GM23338 (cell line): Measurements from ENCODE around the gene RAB11FIP4. TPM values are rescaled to one million over a fixed set of nuclear protein-coding genes. Genes with fewer than 3 reads are reported as not detected.

ENCODE experiments used
- ATAC-seq: fragments of 200-7000 bp; cut with Tn5 transposase; 3 replicates; pipeline ENCODE4 v1.9.1; 2020
- DNase-seq: peaks from one replicate; pipeline ENCODE4 v3.0.0-alpha.2; 2015; ENCODE audit warnings: low spot score
- H2AFZ ChIP-seq: fragments of 200-600 bp; sonication (generic); 2 replicates; pipeline ENCODE4 v1.8.0; 2016; ENCODE audit warnings: antibody characterized with exemption, mild to moderate bottlenecking, moderate library complexity
- H3F3A ChIP-seq: fragments of 200-600 bp; sonication (generic); replicated peaks from 2 replicates; pipeline ENCODE4 v1.8.0; 2017; ENCODE audit warnings: antibody characterized with exemption, mixed run types, low read depth
- H3K27ac ChIP-seq: fragments of 200-600 bp; sonication (generic); 2 replicates; pipeline ENCODE4 v1.6.1; 2016; ENCODE audit warnings: low read depth
- H3K27me3 ChIP-seq: fragments of 200-600 bp; sonication (generic); 2 replicates; pipeline ENCODE4 v1.8.0; 2016; ENCODE audit warnings: mild to moderate bottlenecking, mixed run types, moderate library complexity; ENCODE audit not compliant: insufficient read depth
- H3K36me3 ChIP-seq: fragments of 200-600 bp; sonication (generic); 2 replicates; pipeline ENCODE4 v1.8.0; 2016; ENCODE audit warnings: mild to moderate bottlenecking; ENCODE audit not compliant: insufficient read depth
- H3K4me1 ChIP-seq: fragments of 200-600 bp; sonication (generic); 2 replicates; pipeline ENCODE4 v1.8.0; 2016; ENCODE audit warnings: mild to moderate bottlenecking, moderate library complexity; ENCODE audit not compliant: insufficient read depth
- H3K4me2 ChIP-seq: fragments of 200-600 bp; sonication (generic); 2 replicates; pipeline ENCODE4 v1.7.1; 2017; ENCODE audit warnings: mixed run types
- H3K4me3 ChIP-seq: fragments of 200-600 bp; sonication (generic); 2 replicates; pipeline ENCODE4 v1.6.1; 2016; ENCODE audit warnings: mixed run types
- H3K79me2 ChIP-seq: fragments of 200-600 bp; sonication (generic); replicated peaks from 2 replicates; pipeline ENCODE4 v1.8.0; 2017; ENCODE audit warnings: mild to moderate bottlenecking; ENCODE audit not compliant: insufficient read depth
- H3K9me2 ChIP-seq: fragments of 200-600 bp; sonication (generic); 2 replicates; pipeline ENCODE4 v1.8.0; 2017; ENCODE audit not compliant: insufficient read depth
- H4K20me1 ChIP-seq: fragments of 200-600 bp; sonication (generic); replicated peaks from 2 replicates; pipeline ENCODE4 v1.8.0; 2017; ENCODE audit warnings: mild to moderate bottlenecking; ENCODE audit not compliant: insufficient read depth
- H3K27ac Mint-ChIP-seq: 2 replicates; pipeline ENCODE4 v1.8.0; 2020; ENCODE audit warnings: inconsistent platforms, mild to moderate bottlenecking, moderate library complexity, mixed read lengths
- H3K27me3 Mint-ChIP-seq: 3 replicates; pipeline ENCODE4 v1.8.0; 2022; ENCODE audit warnings: low read depth, mild to moderate bottlenecking, moderate library complexity, mixed read lengths, inconsistent platforms; ENCODE audit not compliant: insufficient read depth, poor library complexity
- H3K36me3 Mint-ChIP-seq: 3 replicates; pipeline ENCODE4 v1.8.0; 2021; ENCODE audit warnings: low read depth, mild to moderate bottlenecking, inconsistent platforms, moderate library complexity, mixed read lengths
- H3K4me1 Mint-ChIP-seq: 3 replicates; pipeline ENCODE4 v1.8.0; 2020; ENCODE audit warnings: mild to moderate bottlenecking, inconsistent platforms, mixed read lengths
- H3K4me3 Mint-ChIP-seq: 3 replicates; pipeline ENCODE4 v1.8.0; 2021; ENCODE audit warnings: moderate library complexity, mild to moderate bottlenecking, inconsistent platforms, mixed read lengths
- H3K9me3 Mint-ChIP-seq: 3 replicates; pipeline ENCODE4 v1.8.0; 2020; ENCODE audit warnings: moderate library complexity, mild to moderate bottlenecking, inconsistent platforms, mixed read lengths
- CREB1 ChIP-seq: fragments of 250-450 bp; sonication (Bioruptor Pico); IDR thresholded peaks from 2 replicates; pipeline ENCODE4 v1.5.0; 2020; ENCODE audit warnings: low read depth, mild to moderate bottlenecking, moderate library complexity
- CTCF ChIP-seq, 2 experiments: fragments of 200-600 bp in 1 of 2; sonication (generic) in 1 of 2; conservative IDR thresholded peaks; 2 replicates each; pipeline versions ENCODE4 v1.5.1 to v1.6.1; 2016 to 2017; ENCODE audit warnings: antibody characterized with exemption in 2 of 2, low read depth in 2 of 2, mild to moderate bottlenecking in 2 of 2, moderate library complexity in 1 of 2
- ETS1 ChIP-seq: IDR thresholded peaks from 2 replicates; pipeline ENCODE4 v1.6.1; 2016; ENCODE audit warnings: antibody characterized with exemption
- EZH2 ChIP-seq: fragments of 200-600 bp; sonication (generic); IDR thresholded peaks from one replicate; pipeline ENCODE4 v1.8.0; 2017; ENCODE audit warnings: antibody characterized with exemption, mild to moderate bottlenecking, low read depth; ENCODE audit not compliant: unreplicated experiment
- EZH2phosphoT487 ChIP-seq: fragments of 200-600 bp; sonication (generic); IDR thresholded peaks from one replicate; pipeline ENCODE4 v1.8.1; 2018; ENCODE audit warnings: antibody characterized with exemption; ENCODE audit not compliant: unreplicated experiment
- JUNB ChIP-seq: IDR thresholded peaks from one replicate; pipeline ENCODE4 v1.6.1; 2016; ENCODE audit warnings: antibody characterized with exemption; ENCODE audit not compliant: unreplicated experiment
- NANOG ChIP-seq: IDR thresholded peaks from 2 replicates; pipeline ENCODE4 v1.6.1; 2016; ENCODE audit warnings: antibody characterized with exemption, borderline replicate concordance
- POLR2AphosphoS5 ChIP-seq: IDR thresholded peaks from 2 replicates; pipeline ENCODE4 v1.6.1; 2016; ENCODE audit warnings: antibody characterized with exemption, low read depth
- STAT1 ChIP-seq: IDR thresholded peaks from one replicate; pipeline ENCODE4 v1.6.1; 2016; ENCODE audit warnings: antibody characterized with exemption; ENCODE audit not compliant: unreplicated experiment
- ZNF114 ChIP-seq: fragments of 250-450 bp; sonication (Bioruptor Pico); IDR thresholded peaks from 2 replicates; pipeline ENCODE4 v1.5.0; 2020; ENCODE audit warnings: mild to moderate bottlenecking, moderate library complexity
- ZNF331 ChIP-seq: fragments of 250-450 bp; sonication (Bioruptor Pico); IDR thresholded peaks from 2 replicates; pipeline ENCODE4 v1.5.0; 2020; ENCODE audit warnings: low read depth, mild to moderate bottlenecking, moderate library complexity
- ZNF462 ChIP-seq: fragments of 250-450 bp; sonication (Bioruptor Pico); IDR thresholded peaks from 2 replicates; pipeline ENCODE4 v1.5.0; 2020; ENCODE audit warnings: mild to moderate bottlenecking, moderate library complexity
- polyA plus RNA-seq: library from polyadenylated mRNA; unstranded; fragments of >200 nt; fragmentation: Nextera tagmentation; extraction: Ambion mirVana; gene quantifications from 2 replicates; pipeline ENCODE4 v1.2.1, GENCODE V29; 2016
- total RNA-seq: library from RNA; depleted of rRNA; stranded (reverse); fragments of >200 nt; shearing (Covaris generic); gene quantifications from 2 replicates; pipeline ENCODE4 v1.2.3, GENCODE V29; 2014

RAB11FIP4 gene
- total and polyA plus RNA-seq, 2 experiments from 2014 or later, result 26.0 to 65.6 TPM

- ATAC-seq, result no peak
- H3K4me3 ChIP-seq, result no peak overlapping the region
- H3K27ac ChIP-seq, result no peak overlapping the region
- H4K20me1 ChIP-seq, result no peaks in the 10 kb centered on the region
- Mint-ChIP-seq H3K27me3 (no peaks in the 10 kb centered on the region), H3K4me3 (no peak overlapping the region), H3K27ac (no peak overlapping the region), H3K4me1 (peaks cover 19% of the 10 kb centered on the region; the same call in 2 of the 3 replicates), H3K36me3 (no peaks in the 10 kb centered on the region), H3K9me3 (no peaks in the 10 kb centered on the region)
- H3K4me2 ChIP-seq, result no peak overlapping the region
- TF ChIP-seq STAT1 (no peak), ETS1 (no peak), POLR2AphosphoS5 (no peak), NANOG (no peak), ZNF331 (CRISPR knock-in tag) (no peak), CREB1 (CRISPR knock-in tag) (no peak), JUNB (no peak), EZH2 (no peak), ZNF114 (no peak), EZH2phosphoT487 (no peak), ZNF462 (CRISPR knock-in tag) (no peak), CTCF (conservative IDR thresholded peaks at IDR 0.05; ENCODE audit: low read depth in 2 of 2) (no peak)
- peaks cover 21% of the 10 kb centered on the region for H3K4me1 ChIP-seq
- no peaks in the 10 kb centered on the region for H3F3A ChIP-seq
- H3K36me3 ChIP-seq, result no peaks in the 10 kb centered on the region
- no peak overlapping the region for H2AFZ ChIP-seq
- DNase-seq, result no peak
- H3K9me2 ChIP-seq, result no peaks in the 10 kb centered on the region
- H3K27me3 ChIP-seq, result no peaks in the 10 kb centered on the region
- no peaks in the 10 kb centered on the region for H3K79me2 ChIP-seq
These were observed 19.9 kb upstream of the RAB11FIP4 start for GRCh38 chr17:31371511-31372097.
